Endodermal cell (in vitro differentiated cells): Measurements from ENCODE around the gene SAXO1. TPM values are rescaled to one million over a fixed set of nuclear protein-coding genes. Genes with fewer than 3 reads are reported as not detected.
"Not testable (repeated sequence)": the region's sequence is repeated elsewhere in the genome, so short reads cannot be mapped to it uniquely, and the experiment has no call there.

Experiments used
- DNase-seq: peaks from one replicate; pipeline ENCODE4 v3.0.0-alpha.2; 2017
- H3K27ac ChIP-seq: 2 replicates; pipeline ENCODE4 v1.5.1; 2013; ENCODE audit warnings: mild to moderate bottlenecking, low read depth, low read length, moderate library complexity
- H3K27me3 ChIP-seq: 2 replicates; pipeline ENCODE4 v1.6.1; 2013; ENCODE audit warnings: mild to moderate bottlenecking, low read length, moderate library complexity; ENCODE audit not compliant: insufficient read depth, control insufficient read depth, poor library complexity, severe bottlenecking
- H3K36me3 ChIP-seq: 2 replicates; pipeline ENCODE4 v1.7.0; 2013; ENCODE audit warnings: mild to moderate bottlenecking, low read length, moderate library complexity; ENCODE audit not compliant: control insufficient read depth, insufficient read depth
- H3K4me1 ChIP-seq: one replicate; pipeline ENCODE4 v1.7.0; 2013; ENCODE audit warnings: low read length; ENCODE audit not compliant: control insufficient read depth, insufficient read depth
- H3K4me3 ChIP-seq: 2 replicates; pipeline ENCODE4 v1.5.1; 2013; ENCODE audit warnings: mild to moderate bottlenecking, low read length, moderate library complexity
- H3K9ac ChIP-seq: 2 replicates; pipeline ENCODE4 v1.6.1; 2013; ENCODE audit warnings: mild to moderate bottlenecking, low read length, moderate library complexity; ENCODE audit not compliant: poor library complexity, severe bottlenecking; ENCODE audit errors: extremely low read depth
- H3K9me3 ChIP-seq: 2 replicates; pipeline ENCODE4 v1.6.1; 2013; ENCODE audit warnings: mild to moderate bottlenecking, low read length, moderate library complexity; ENCODE audit not compliant: control insufficient read depth
- H3K27ac Mint-ChIP-seq: 2 replicates; pipeline ENCODE4 v1.8.0; 2020; ENCODE audit warnings: mixed read lengths
- H3K27me3 Mint-ChIP-seq: 2 replicates; pipeline ENCODE4 v1.8.0; 2021; ENCODE audit warnings: mild to moderate bottlenecking, mixed read lengths; ENCODE audit not compliant: insufficient read depth
- H3K36me3 Mint-ChIP-seq: 2 replicates; pipeline ENCODE4 v1.8.0; 2020; ENCODE audit warnings: low read depth, mixed read lengths
- H3K4me1 Mint-ChIP-seq: 2 replicates; pipeline ENCODE4 v1.8.0; 2020; ENCODE audit warnings: mixed read lengths
- H3K4me3 Mint-ChIP-seq: 2 replicates; pipeline ENCODE4 v1.8.0; 2020; ENCODE audit warnings: mild to moderate bottlenecking, moderate library complexity, mixed read lengths
- H3K9me3 Mint-ChIP-seq: 2 replicates; pipeline ENCODE4 v1.8.0; 2020; ENCODE audit warnings: mild to moderate bottlenecking, mixed read lengths
- WGBS, 2 experiments: methylation state at CpG; one replicate each; pipeline versions ENCODE4 v1.1.5 to v1.1.7; 2013; ENCODE audit warnings: missing lambda C conversion rate in 2 of 2, mixed read lengths in 1 of 2; ENCODE audit not compliant: insufficient coverage in 1 of 2, insufficient read length in 1 of 2; 5-methylcytosine and 5-hydroxymethylcytosine counted together
- total RNA-seq, 2 donors: library from RNA; stranded (reverse); fragmentation: NEBNext Ultra II Directional in 1 of 2; extraction: Animal tissue kit (Norgen Biotek cat#: 25700) in 1 of 2; gene quantifications; 2 replicates in 1 of 2; 3 replicates in 1 of 2; pipeline ENCODE4 v1.2.1, GENCODE V29; 2021
- TF ChIP-seq, protein P1 (sequence below): fragments of 200-600 bp; sonication (generic); conservative IDR thresholded peaks from 2 replicates; pipeline ENCODE4 v1.5.0; 2021; ENCODE audit warnings: antibody characterized with exemption, mild to moderate bottlenecking

The SAXO1 gene
- total RNA-seq, 2 donors from 2014 or later, result 0.04 to 1.2 TPM

DNA sequence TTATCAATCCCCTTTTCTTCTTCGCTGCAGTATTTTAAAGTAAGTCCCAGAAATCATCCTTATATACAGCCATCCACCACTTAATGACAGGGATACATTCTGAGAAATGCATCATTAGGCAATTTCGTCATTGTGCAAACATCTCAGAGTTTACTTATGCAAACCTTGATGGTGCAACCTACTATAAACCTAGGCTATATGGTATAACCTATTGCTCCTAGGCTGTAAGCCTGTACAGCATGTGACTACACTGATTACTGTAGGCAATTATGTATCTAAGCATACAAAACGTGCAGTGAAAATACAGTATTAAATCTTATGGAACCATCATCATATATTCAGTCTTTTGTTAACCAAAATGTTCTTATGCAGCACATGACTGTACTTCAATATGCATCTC lies 36.8 kb downstream of the SAXO1 start:
- DNase-seq, result no peak
- peaks cover 11% of the 10 kb centered on the region for H3K36me3 Mint-ChIP-seq
- H3K9ac ChIP-seq, result no peak overlapping the region
- H3K4me1 ChIP-seq, result no peaks in the 10 kb centered on the region
- peaks cover 23% of the 10 kb centered on the region for H3K9me3 Mint-ChIP-seq
- WGBS, 2 experiments, result 65 to 67% methylated on average over 3 of the region's 3 CpGs
- H3K27me3 ChIP-seq, result no peaks in the 10 kb centered on the region
- H3K4me1 Mint-ChIP-seq, result no peaks in the 10 kb centered on the region
- TF ChIP-seq, protein P1, sequence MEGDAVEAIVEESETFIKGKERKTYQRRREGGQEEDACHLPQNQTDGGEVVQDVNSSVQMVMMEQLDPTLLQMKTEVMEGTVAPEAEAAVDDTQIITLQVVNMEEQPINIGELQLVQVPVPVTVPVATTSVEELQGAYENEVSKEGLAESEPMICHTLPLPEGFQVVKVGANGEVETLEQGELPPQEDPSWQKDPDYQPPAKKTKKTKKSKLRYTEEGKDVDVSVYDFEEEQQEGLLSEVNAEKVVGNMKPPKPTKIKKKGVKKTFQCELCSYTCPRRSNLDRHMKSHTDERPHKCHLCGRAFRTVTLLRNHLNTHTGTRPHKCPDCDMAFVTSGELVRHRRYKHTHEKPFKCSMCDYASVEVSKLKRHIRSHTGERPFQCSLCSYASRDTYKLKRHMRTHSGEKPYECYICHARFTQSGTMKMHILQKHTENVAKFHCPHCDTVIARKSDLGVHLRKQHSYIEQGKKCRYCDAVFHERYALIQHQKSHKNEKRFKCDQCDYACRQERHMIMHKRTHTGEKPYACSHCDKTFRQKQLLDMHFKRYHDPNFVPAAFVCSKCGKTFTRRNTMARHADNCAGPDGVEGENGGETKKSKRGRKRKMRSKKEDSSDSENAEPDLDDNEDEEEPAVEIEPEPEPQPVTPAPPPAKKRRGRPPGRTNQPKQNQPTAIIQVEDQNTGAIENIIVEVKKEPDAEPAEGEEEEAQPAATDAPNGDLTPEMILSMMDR, result no peak
- no peak overlapping the region for H3K4me3 Mint-ChIP-seq
- H3K27ac Mint-ChIP-seq, result no peak overlapping the region
- no peaks in the 10 kb centered on the region for H3K36me3 ChIP-seq
- no peak overlapping the region for H3K4me3 ChIP-seq
- no peaks in the 10 kb centered on the region for H3K9me3 ChIP-seq
- no peaks in the 10 kb centered on the region for H3K27me3 Mint-ChIP-seq
- no peak overlapping the region for H3K27ac ChIP-seq

DNA sequence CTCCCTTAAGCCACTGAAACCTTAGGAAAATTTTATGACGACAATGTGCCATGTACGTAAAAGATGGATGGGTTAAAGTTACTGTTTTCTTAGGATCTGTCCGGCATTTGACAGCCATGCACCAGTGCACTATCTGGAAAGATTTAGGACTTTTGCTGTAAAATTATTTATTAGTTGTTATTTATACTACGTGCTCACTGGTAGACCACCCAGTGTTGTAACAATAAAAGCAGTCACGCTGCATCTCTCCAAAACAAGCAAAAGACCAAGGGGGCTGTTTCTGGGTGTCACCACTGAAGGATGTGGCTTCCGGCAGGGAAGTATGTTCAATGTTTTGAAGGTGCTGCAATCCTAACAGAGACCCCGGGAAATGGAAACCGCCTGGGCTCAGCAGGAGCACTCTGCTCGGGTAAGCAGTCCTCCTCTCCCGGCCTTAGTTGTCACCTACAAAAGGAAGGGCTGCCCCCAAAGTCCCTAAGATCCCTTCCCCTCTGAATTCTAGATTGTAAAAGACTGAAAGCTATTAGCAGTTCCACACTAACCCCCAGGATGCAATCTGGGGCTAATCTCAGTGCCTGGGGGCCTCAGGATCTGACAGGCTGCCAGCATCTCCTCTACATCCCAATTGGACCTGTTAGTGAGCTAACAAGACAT lies 38.6 kb downstream of the SAXO1 start:
- no peak overlapping the region for H3K27ac ChIP-seq
- DNase-seq, result no peak
- peaks cover 16% of the 10 kb centered on the region for H3K9me3 Mint-ChIP-seq
- H3K4me3 ChIP-seq, result no peak overlapping the region
- H3K36me3 ChIP-seq, result no peaks in the 10 kb centered on the region
- H3K4me1 ChIP-seq, result no peaks in the 10 kb centered on the region
- peaks cover 6% of the 10 kb centered on the region for H3K36me3 Mint-ChIP-seq
- H3K27me3 Mint-ChIP-seq, result no peaks in the 10 kb centered on the region
- no peaks in the 10 kb centered on the region for H3K27me3 ChIP-seq
- no peaks in the 10 kb centered on the region for H3K4me1 Mint-ChIP-seq
- no peak overlapping the region for H3K27ac Mint-ChIP-seq
- no peak overlapping the region for H3K9ac ChIP-seq
- 82 to 85% methylated on average over 5 to 10 of the region's 10 CpGs for WGBS, 2 experiments
- TF ChIP-seq, protein P1, result no peak
- H3K4me3 Mint-ChIP-seq, result no peak overlapping the region
- no peaks in the 10 kb centered on the region for H3K9me3 ChIP-seq

DNA sequence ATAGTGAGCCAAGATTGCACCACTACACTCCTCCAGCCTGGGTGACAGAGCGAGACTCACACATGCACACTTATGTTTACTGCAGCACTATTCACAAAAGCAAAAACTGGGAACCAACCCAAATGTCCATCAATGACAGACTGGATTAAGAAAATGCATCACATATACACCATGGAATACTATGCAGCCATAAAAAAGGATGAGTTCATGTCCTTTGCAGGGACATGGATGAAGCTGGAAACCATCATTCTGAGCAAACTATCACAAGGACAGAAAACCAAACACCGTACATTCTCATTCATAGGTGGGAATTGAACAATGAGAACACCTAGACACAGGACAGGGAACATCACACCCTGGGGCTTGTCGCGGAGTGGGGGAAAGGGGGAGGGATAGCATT lies 41.8 kb downstream of the SAXO1 start:
- not testable (repeated sequence) for H3K4me3 ChIP-seq, H3K4me3 Mint-ChIP-seq, H3K36me3 ChIP-seq, H3K27ac ChIP-seq, H3K27me3 ChIP-seq, DNase-seq, H3K36me3 Mint-ChIP-seq, H3K4me1 ChIP-seq, H3K4me1 Mint-ChIP-seq, H3K27me3 Mint-ChIP-seq, H3K9ac ChIP-seq, H3K9me3 Mint-ChIP-seq, H3K27ac Mint-ChIP-seq, H3K9me3 ChIP-seq
- WGBS, 2 experiments, result 97% methylated on average over 4 of the region's 4 CpGs; no CpG with 5 or more reads in 1 of the 2 experiments

DNA sequence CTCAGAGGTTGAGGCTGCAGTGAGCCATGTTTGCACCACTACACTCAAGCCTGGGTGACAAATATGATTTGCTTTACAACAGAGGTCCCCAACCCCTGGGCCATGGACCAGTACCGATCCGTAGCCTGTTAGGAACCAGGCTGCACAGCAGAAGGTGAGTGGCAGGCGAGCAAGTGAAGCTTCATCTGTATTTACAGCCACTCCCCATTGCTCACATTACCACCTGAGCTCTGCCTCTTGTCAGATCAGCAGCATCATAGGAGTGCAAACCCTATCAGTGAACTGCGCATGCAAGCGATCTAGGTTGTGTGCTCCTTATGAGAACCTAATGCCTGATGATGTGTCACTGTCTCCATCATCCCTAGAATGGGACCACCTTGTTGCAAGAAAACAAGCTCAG lies 42.5 kb downstream of the SAXO1 start:
- TF ChIP-seq, protein P1, result no peak
- no peaks in the 10 kb centered on the region for H3K4me1 Mint-ChIP-seq
- no peaks in the 10 kb centered on the region for H3K36me3 Mint-ChIP-seq
- Histone ChIP-seq H3K27ac (no peak overlapping the region), H3K4me3 (no peak overlapping the region), H3K27me3 (no peaks in the 10 kb centered on the region), H3K36me3 (no peaks in the 10 kb centered on the region), H3K9me3 (no peaks in the 10 kb centered on the region), H3K9ac (no peak overlapping the region), H3K4me1 (no peaks in the 10 kb centered on the region)
- H3K27ac Mint-ChIP-seq, result no peak overlapping the region
- 95 to 96% methylated on average over 5 of the region's 5 CpGs for WGBS, 2 experiments
- no peaks in the 10 kb centered on the region for H3K27me3 Mint-ChIP-seq
- no peak for DNase-seq
- H3K4me3 Mint-ChIP-seq, result no peak overlapping the region
- peaks cover 4% of the 10 kb centered on the region for H3K9me3 Mint-ChIP-seq
